H1 (cell line): ENCODE data around the gene UBE2E1. TPM values are rescaled to one million over a fixed set of nuclear protein-coding genes. Genes with fewer than 3 reads are reported as not detected.

Source experiments
- CTCF ChIA-PET: fragments of 300-600 bp; sonication (Branson Sonifier 250); formaldehyde crosslinking; loops from one replicate; lab custom pipeline; 2021; ENCODE audit not compliant: partially characterized antibody; lab: Charles Lee
- POLR2A ChIA-PET: fragments of 300-600 bp; sonication (Branson Sonifier 250); formaldehyde crosslinking; loops from one replicate; lab custom pipeline; 2021; ENCODE audit warnings: inconsistent platforms; ENCODE audit not compliant: partially characterized antibody; lab: Charles Lee
- DNase-seq, 2 experiments: peaks; one replicate each; pipeline versions ENCODE4 v3.0.0 to v3.0.0-alpha.2; 2010 to 2022; ENCODE audit warnings: low spot score in 2 of 2, low read depth in 1 of 2, mixed read lengths in 1 of 2
- FAIRE-seq: peaks from 2 replicates; lab custom pipeline; 2011; peaks lifted over from hg19 to GRCh38; lab: Jason Lieb, UNC
- H2AFZ ChIP-seq: 2 replicates; pipeline ENCODE4 v1.8.1; 2012; ENCODE audit warnings: low read length, inconsistent platforms
- H2AK5ac ChIP-seq: 2 replicates; pipeline ENCODE4 v1.6.1; 2013; ENCODE audit warnings: low read depth, low read length
- H2BK120ac ChIP-seq: replicated peaks from 2 replicates; pipeline ENCODE3; 2013; ENCODE audit warnings: low read depth, low read length, inconsistent platforms
- H2BK12ac ChIP-seq: 2 replicates; pipeline ENCODE4 v1.6.1; 2013; ENCODE audit warnings: low read depth, low read length
- H2BK15ac ChIP-seq: 2 replicates; pipeline ENCODE4 v1.6.1; 2013; ENCODE audit warnings: low read length
- H2BK20ac ChIP-seq: 2 replicates; pipeline ENCODE4 v1.6.1; 2013; ENCODE audit warnings: low read length
- H2BK5ac ChIP-seq: 2 replicates; pipeline ENCODE4 v1.6.1; 2013; ENCODE audit warnings: low read depth, low read length
- H3K14ac ChIP-seq: 2 replicates; pipeline ENCODE4 v1.6.1; 2013; ENCODE audit warnings: inconsistent platforms; ENCODE audit not compliant: insufficient read length
- H3K18ac ChIP-seq: 2 replicates; pipeline ENCODE4 v1.6.1; 2013; ENCODE audit warnings: low read length; ENCODE audit errors: extremely low read depth
- H3K23ac ChIP-seq: 2 replicates; pipeline ENCODE4 v1.6.1; 2013; ENCODE audit warnings: inconsistent platforms; ENCODE audit not compliant: insufficient read length
- H3K23me2 ChIP-seq: 2 replicates; pipeline ENCODE4 v1.6.1; 2013; ENCODE audit warnings: low read depth, low read length
- H3K27ac ChIP-seq: 2 replicates; pipeline ENCODE4 v1.6.1; 2011; ENCODE audit warnings: low read depth, low read length, inconsistent platforms
- H3K27me3 ChIP-seq, 4 experiments: replicated peaks in 1 of 4; 1 replicate in 1 of 4; 2 replicates in 3 of 4; pipeline versions ENCODE4 v1.6.1 to v1.8.1; 2011 to 2013; ENCODE audit warnings: low read length in 3 of 4, mild to moderate bottlenecking in 3 of 4, inconsistent platforms in 2 of 4, mixed read lengths in 2 of 4, moderate library complexity in 1 of 4; ENCODE audit not compliant: control insufficient read depth in 3 of 4, insufficient read depth in 3 of 4; ENCODE audit errors: extremely low read depth in 1 of 4
- H3K36me3 ChIP-seq, 4 experiments: 2 replicates each; pipeline versions ENCODE4 v1.6.1 to v1.8.1; 2011 to 2013; ENCODE audit warnings: mild to moderate bottlenecking in 4 of 4, low read length in 3 of 4, moderate library complexity in 2 of 4, control low read depth in 1 of 4, inconsistent platforms in 1 of 4; ENCODE audit not compliant: insufficient read depth in 4 of 4, control insufficient read depth in 2 of 4
- H3K4ac ChIP-seq: replicated peaks from 2 replicates; pipeline ENCODE3; 2013; ENCODE audit warnings: low read length, low read depth, mixed read lengths, inconsistent platforms; ENCODE audit not compliant: insufficient read length
- H3K4me1 ChIP-seq, 4 experiments: replicated peaks in 1 of 4; 1 replicate in 1 of 4; 2 replicates in 3 of 4; pipeline versions ENCODE4 v1.6.1 to v1.8.1; 2011 to 2013; ENCODE audit warnings: low read length in 3 of 4, inconsistent platforms in 2 of 4, mixed read lengths in 1 of 4; ENCODE audit not compliant: insufficient read depth in 4 of 4, control insufficient read depth in 3 of 4
- H3K4me2 ChIP-seq, 2 experiments: 2 replicates each; pipeline versions ENCODE4 v1.6.1 to v1.8.1; 2011 to 2013; ENCODE audit warnings: low read depth in 2 of 2, low read length in 2 of 2, control low read depth in 1 of 2, inconsistent platforms in 1 of 2, mild to moderate bottlenecking in 1 of 2; ENCODE audit not compliant: insufficient read depth in 1 of 2
- H3K4me3 ChIP-seq, 4 experiments: fragments of 200-600, 300-600 bp in 1 of 4; sonication (generic), shearing (Covaris generic), sonication (Bioruptor Twin) in 1 of 4; 2 replicates each; pipeline versions ENCODE4 v1.5.1 to v1.8.1; 2011 to 2016; ENCODE audit warnings: low read length in 4 of 4, low read depth in 3 of 4, control low read depth in 2 of 4, inconsistent platforms in 2 of 4, mild to moderate bottlenecking in 2 of 4, mixed read lengths in 1 of 4, moderate library complexity in 1 of 4; ENCODE audit not compliant: insufficient read depth in 2 of 4; ENCODE audit errors: extremely low read depth in 1 of 4
- H3K56ac ChIP-seq: replicated peaks from 2 replicates; pipeline ENCODE3; 2013; ENCODE audit warnings: low read depth, mild to moderate bottlenecking, mixed read lengths, low read length, inconsistent platforms; ENCODE audit not compliant: insufficient read length
- H3K79me1 ChIP-seq: 2 replicates; pipeline ENCODE4 v1.6.1; 2013; ENCODE audit warnings: low read depth, low read length, control low read depth
- H3K79me2 ChIP-seq, 2 experiments: 2 replicates each; pipeline versions ENCODE4 v1.6.1 to v1.8.1; 2012 to 2013; ENCODE audit warnings: low read length in 2 of 2, mild to moderate bottlenecking in 2 of 2, inconsistent platforms in 1 of 2; ENCODE audit not compliant: insufficient read depth in 2 of 2, control insufficient read depth in 1 of 2
- H3K9ac ChIP-seq, 4 experiments: replicated peaks in 1 of 4; 1 replicate in 1 of 4; 2 replicates in 3 of 4; pipeline versions ENCODE4 v1.6.1 to v1.8.1; 2011 to 2013; ENCODE audit warnings: low read depth in 3 of 4, low read length in 3 of 4, control low read depth in 2 of 4, mild to moderate bottlenecking in 2 of 4, moderate library complexity in 2 of 4, inconsistent platforms in 1 of 4; ENCODE audit errors: extremely low read depth in 1 of 4
- H3K9me3 ChIP-seq, 2 experiments: 2 replicates each; pipeline versions ENCODE4 v1.6.1 to v1.8.1; 2012 to 2013; ENCODE audit warnings: mild to moderate bottlenecking in 2 of 2, moderate library complexity in 2 of 2, control low read depth in 1 of 2, inconsistent platforms in 1 of 2, low read depth in 1 of 2, low read length in 1 of 2, mixed read lengths in 1 of 2; ENCODE audit not compliant: insufficient read depth in 2 of 2
- H4K20me1 ChIP-seq, 2 experiments: replicated peaks in 1 of 2; 2 replicates each; pipeline versions ENCODE3 to v1.8.1; 2011 to 2013; ENCODE audit warnings: inconsistent platforms in 2 of 2, low read length in 2 of 2, mild to moderate bottlenecking in 1 of 2; ENCODE audit not compliant: insufficient read depth in 2 of 2, control insufficient read depth in 1 of 2
- H4K5ac ChIP-seq: 2 replicates; pipeline ENCODE4 v1.6.1; 2013; ENCODE audit warnings: low read length, low read depth, mixed read lengths, inconsistent platforms; ENCODE audit not compliant: insufficient read length
- H4K8ac ChIP-seq: 2 replicates; pipeline ENCODE4 v1.8.0; 2013; ENCODE audit warnings: mild to moderate bottlenecking, moderate library complexity, low read length, inconsistent platforms; ENCODE audit not compliant: insufficient read depth; ENCODE audit errors: extremely low read depth
- H4K91ac ChIP-seq: replicated peaks from 2 replicates; pipeline ENCODE3; 2013; ENCODE audit warnings: low read length, mixed read lengths, inconsistent platforms; ENCODE audit not compliant: insufficient read length
- BCL11A ChIP-seq, 2 experiments: IDR thresholded peaks; one replicate each; pipeline ENCODE4 v1.6.1; 2011; ENCODE audit warnings: low read depth in 2 of 2, low read length in 2 of 2, mild to moderate bottlenecking in 2 of 2
- CBX8 ChIP-seq: fragments of 300-800, 300-1000 bp; sonication (generic); IDR thresholded peaks from 2 replicates; pipeline ENCODE4 v1.7.1; 2016; ENCODE audit warnings: low read depth, low read length, borderline replicate concordance
- EP300 ChIP-seq, 2 experiments: IDR thresholded peaks; 1 replicate in 1 of 2; 2 replicates in 1 of 2; pipeline ENCODE4 v1.6.1; 2011 to 2012; ENCODE audit warnings: low read depth in 2 of 2, low read length in 2 of 2, mild to moderate bottlenecking in 2 of 2, borderline replicate concordance in 1 of 2, inconsistent platforms in 1 of 2, moderate library complexity in 1 of 2
- HDAC2 ChIP-seq, 2 experiments: fragments of 300-600 bp in 1 of 2; sonication (generic) in 1 of 2; IDR thresholded peaks; 2 replicates each; pipeline ENCODE4 v1.6.1; 2011 to 2012; ENCODE audit warnings: low read depth in 2 of 2, low read length in 2 of 2, mild to moderate bottlenecking in 2 of 2, moderate library complexity in 2 of 2, borderline replicate concordance in 1 of 2, inconsistent platforms in 1 of 2
- MAX ChIP-seq: IDR thresholded peaks from 2 replicates; pipeline ENCODE4 v1.6.1; 2012; ENCODE audit warnings: inconsistent platforms
- NANOG ChIP-seq: IDR thresholded peaks from 2 replicates; pipeline ENCODE4 v1.6.1; 2011; ENCODE audit warnings: low read length, low read depth, mild to moderate bottlenecking, inconsistent platforms; ENCODE audit not compliant: insufficient read depth, poor library complexity, severe bottlenecking
- POLR2A ChIP-seq, 2 experiments: IDR thresholded peaks; 1 replicate in 1 of 2; 2 replicates in 1 of 2; pipeline ENCODE4 v1.6.1; 2011; ENCODE audit warnings: low read depth in 2 of 2, low read length in 2 of 2, mild to moderate bottlenecking in 2 of 2; ENCODE audit errors: control extremely low read depth in 1 of 2
- RAD21 ChIP-seq, 2 experiments: IDR thresholded peaks in 1 of 2; conservative IDR thresholded peaks in 1 of 2; 2 replicates each; pipeline ENCODE4 v1.6.1; 2011; ENCODE audit warnings: low read depth in 2 of 2, low read length in 2 of 2, improper control_type of control experiment in 1 of 2, inconsistent platforms in 1 of 2, mild to moderate bottlenecking in 1 of 2, moderate library complexity in 1 of 2
- SP2 ChIP-seq: IDR thresholded peaks from 2 replicates; pipeline ENCODE4 v1.6.1; 2012; ENCODE audit warnings: mild to moderate bottlenecking, low read length, inconsistent platforms
- TBP ChIP-seq: IDR thresholded peaks from 2 replicates; pipeline ENCODE4 v1.6.1; 2011; ENCODE audit warnings: low read depth, low read length, improper control_type of control experiment
- WGBS, 2 experiments: shearing (Covaris generic) in 1 of 2; methylation state at CpG; one replicate each; pipeline versions ENCODE4 v1.1.6 to v1.1.7; 2013 to 2015; ENCODE audit warnings: low lambda C conversion rate in 2 of 2, mixed read lengths in 2 of 2, inconsistent platforms in 1 of 2, low coverage in 1 of 2, missing lambda C conversion rate in 1 of 2; ENCODE audit not compliant: insufficient replicate concordance in 2 of 2, insufficient coverage in 1 of 2, insufficient read length in 1 of 2; ENCODE audit errors: extremely low coverage in 1 of 2, missing lambda C conversion rate in 1 of 2; 5-methylcytosine and 5-hydroxymethylcytosine counted together
- polyA plus RNA-seq, 7 experiments: library from polyadenylated mRNA; depleted of rRNA in 3 of 7; stranded (reverse) in 5 of 7; unstranded in 2 of 7; fragments of >200 nt in 5 of 7; fragments of 200-250 nt in 2 of 7; gene quantifications; 1 replicate in 5 of 7; 2 replicates in 1 of 7; 4 replicates in 1 of 7; pipeline versions ENCODE4 v1.2.1 to v1.2.3, GENCODE V29; 2011 to 2013; ENCODE audit warnings: missing spikeins in 2 of 7, mixed read lengths in 2 of 7
- total RNA-seq: library from RNA; stranded (reverse); fragmentation: NEBNext Ultra II Directional; extraction: Animal tissue kit (Norgen Biotek cat#: 25700); gene quantifications from 2 replicates; pipeline ENCODE4 v1.2.1, GENCODE V29; 2021

UBE2E1 gene
- total and polyA plus RNA-seq, 2 of the 8 experiments (the other 6 are each of a cell fraction or from before 2014, with no cell fraction given) = 109 to 141 TPM

DNA sequence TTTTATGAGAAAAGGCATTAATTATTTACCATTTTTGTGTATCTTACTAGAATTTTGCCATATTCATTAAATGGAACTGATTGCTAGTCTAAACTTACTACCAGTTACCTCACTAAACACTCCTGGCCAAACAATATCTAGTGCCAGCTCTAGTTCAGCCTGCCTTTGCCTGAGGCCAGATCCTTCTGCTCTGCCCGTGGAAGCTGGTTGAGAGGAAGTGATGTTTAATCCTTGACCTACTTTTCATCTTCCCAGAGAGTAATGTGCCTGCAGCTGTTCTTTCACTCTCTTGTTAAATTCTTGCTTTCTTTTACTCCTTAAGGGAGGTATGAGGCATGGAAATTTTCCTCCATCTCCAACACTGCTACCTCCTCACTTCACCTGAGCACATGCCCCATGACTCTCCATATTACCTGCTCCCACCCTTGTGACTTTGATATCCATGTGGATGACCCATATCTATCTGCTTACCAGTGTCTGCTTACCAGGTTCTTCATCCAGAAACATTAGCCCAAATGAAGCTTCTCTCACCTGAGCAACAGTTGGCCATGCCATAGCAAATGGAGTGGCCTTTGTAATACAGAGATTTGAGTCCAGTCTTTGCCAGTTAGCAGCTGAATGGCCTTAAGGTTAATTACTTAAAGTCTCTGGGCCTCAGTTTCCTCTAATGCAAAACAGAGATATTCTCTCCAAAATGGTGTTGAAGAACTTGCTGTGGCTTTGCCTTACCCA, 53.4 kb downstream of the UBE2E1 start:
- H3K18ac ChIP-seq = no peak overlapping the region
- ChIA-PET CTCF (interaction anchor here (0.9 to 2.6 kb wide), 6 partner anchors 14 to 36 kb away, joined by 3 to 11 read pairs (median 3); no protein-coding TSS in a partner anchor), POLR2A (interaction anchor here (0.5 to 2.1 kb wide), 6 partner anchors 9 to 58 kb away, joined by 3 to 11 read pairs (median 4); partner anchors contain the start of genes NKIRAS1 and RPL15)
- no peaks in the 10 kb centered on the region for H3K9me3 ChIP-seq
- H3K23me2 ChIP-seq = no peaks in the 10 kb centered on the region
- no peak overlapping the region for H3K14ac ChIP-seq
- no peaks in the 10 kb centered on the region for H3K27me3 ChIP-seq
- H3K36me3 ChIP-seq = peaks cover 0 to 3% (median 0%) of the 10 kb centered on the region in 4 experiments; a peak in 1 of 8 replicates
- peaks cover 0 to 11% (median 1%) of the 10 kb centered on the region in 4 experiments; a peak in 4 of 7 replicates for H3K4me1 ChIP-seq
- 70% methylated on average over 1 of the region's 1 CpG; no CpG with 5 or more reads in 1 of the 2 experiments for WGBS, 2 experiments
- peaks cover 7 to 9% of the 10 kb centered on the region in 2 experiments for H4K20me1 ChIP-seq
- H3K23ac ChIP-seq = no peak overlapping the region
- H3K4ac ChIP-seq = no peak overlapping the region
- no peaks in the 10 kb centered on the region for H3K79me1 ChIP-seq
- no peak overlapping the region for H3K4me3 ChIP-seq
- FAIRE-seq (no peak), DNase-seq (no peak)
- H3K79me2 ChIP-seq = peaks cover 0 to 89% of the 10 kb centered on the region in 2 experiments; a peak in 2 of 4 replicates
- H3K56ac ChIP-seq = no peak overlapping the region
- no peak overlapping the region for H2BK12ac ChIP-seq
- H4K91ac ChIP-seq = no peak overlapping the region
- H4K8ac ChIP-seq = no peak overlapping the region
- no peak overlapping the region for H2BK15ac ChIP-seq
- H2BK120ac ChIP-seq = no peak overlapping the region
- H4K5ac ChIP-seq = no peak overlapping the region
- H2AK5ac ChIP-seq = no peak overlapping the region
- no peak overlapping the region for H3K9ac ChIP-seq
- no peak overlapping the region for H2AFZ ChIP-seq
- H3K4me2 ChIP-seq = no peak overlapping the region
- no peak overlapping the region for H2BK5ac ChIP-seq
- no peak overlapping the region for H2BK20ac ChIP-seq
- H3K27ac ChIP-seq = no peak overlapping the region
- TF ChIP-seq MAX (no peak), RAD21 (IDR thresholded peaks at IDR 0.05 in 1 of 2, conservative IDR thresholded peaks at IDR 0.05 in 1 of 2; ENCODE audit: low read depth in 2 of 2, low read length in 2 of 2) (no peak), NANOG (no peak), SP2 (no peak), BCL11A (IDR thresholded peaks at IDR 0.05; ENCODE audit: low read depth in 2 of 2, low read length in 2 of 2) (no peak), TBP (no peak), HDAC2 (IDR thresholded peaks at IDR 0.05; ENCODE audit: borderline replicate concordance in 1 of 2, low read depth in 2 of 2, low read length in 2 of 2) (no peak), EP300 (IDR thresholded peaks at IDR 0.05; ENCODE audit: borderline replicate concordance in 1 of 2, low read depth in 2 of 2, low read length in 2 of 2) (no peak), CBX8 (no peak), POLR2A (IDR thresholded peaks at IDR 0.05; ENCODE audit: control extremely low read depth in 1 of 2, low read depth in 2 of 2, low read length in 2 of 2) (no peak)
